NOMO-1 (cell line): ENCODE measurements around the gene PTTG1IP.

Source experiments
- DNase-seq, 2 experiments: peaks; one replicate each; lab custom pipeline; 2025; ENCODE audit not compliant: unreplicated experiment in 2 of 2; lab: John Stamatoyannopoulos, UW

Gene PTTG1IP

GRCh38 chr21:44867464-44867863 lies 6.0 kb downstream of the PTTG1IP start:
- no peak for DNase-seq

- no peak for DNase-seq
Measured at GRCh38 chr21:44866780-44867179, 6.7 kb downstream of the PTTG1IP start.

- DNase-seq = peak; percentile 63 to 89
Measured at GRCh38 chr21:44865561-44866280, 7.8 kb downstream of the PTTG1IP start.

- DNase-seq = no peak
Measured at GRCh38 chr21:44862869-44863685, 10.4 kb downstream of the PTTG1IP start.

GRCh38 chr21:44858791-44859190 lies 14.7 kb downstream of the PTTG1IP start:
- DNase-seq = no peak

GRCh38 chr21:44858291-44858690 lies 15.2 kb downstream of the PTTG1IP start:
- no peak for DNase-seq

- DNase-seq = no peak
Measured at GRCh38 chr21:44857127-44857892, 16.2 kb downstream of the PTTG1IP start.

- no peak for DNase-seq
Measured at GRCh38 chr21:44856131-44856530, 17.4 kb downstream of the PTTG1IP start.

- no peak for DNase-seq
Measured at GRCh38 chr21:44855572-44855971, 17.9 kb downstream of the PTTG1IP start.

- DNase-seq = no peak
Measured at GRCh38 chr21:44854664-44855446, 18.6 kb downstream of the PTTG1IP start.

GRCh38 chr21:44854391-44854663 lies 19.2 kb downstream of the PTTG1IP start:
- DNase-seq = no peak

GRCh38 chr21:44853601-44854390 lies 19.7 kb downstream of the PTTG1IP start:
- DNase-seq = no peak

- DNase-seq = no peak
Measured at GRCh38 chr21:44850905-44851657, 22.4 kb downstream of the PTTG1IP start.

GRCh38 chr21:44850208-44850800 lies 23.2 kb downstream of the PTTG1IP start:
- DNase-seq = no peak

GRCh38 chr21:44849616-44850130 lies 23.8 kb downstream of the PTTG1IP start:
- peak; percentile 44 to 64 for DNase-seq

- DNase-seq = no peak
Measured at GRCh38 chr21:44848821-44849521, 24.5 kb downstream of the PTTG1IP start.

GRCh38 chr21:44847261-44848056 lies 26.0 kb downstream of the PTTG1IP start:
- no peak for DNase-seq
